GM12878 (cell line): ENCODE measurements around the gene MS4A2. TPM values are rescaled to one million over a fixed set of nuclear protein-coding genes. Genes with fewer than 3 reads are reported as not detected.

Experiments
- ATAC-seq: fragments of 200-7000 bp; cut with Tn5 transposase; 3 replicates; pipeline ENCODE4 v1.9.1; 2020; ENCODE audit warnings: mild to moderate bottlenecking, moderate library complexity
- BruUV-seq: library from RNA; stranded (reverse); fragments of 400-500 nt; replicated peaks from 2 replicates; lab custom pipeline; 2021; lab: Mats Ljungman, UMichigan
- CTCF ChIA-PET: fragments of 300-600 bp; sonication (Branson Sonifier 250); formaldehyde crosslinking; extraction: SDS; loops from one replicate; lab custom pipeline; 2021; ENCODE audit warnings: inconsistent platforms; lab: Yijun Ruan, JAX
- POLR2A ChIA-PET: fragments of 350-600 bp; formaldehyde crosslinking; extraction: SDS; loops from one replicate; lab custom pipeline; 2021; ENCODE audit warnings: inconsistent platforms; lab: Charles Lee
- RAD21 ChIA-PET: fragments of 300-600 bp; sonication (Branson Sonifier 250); formaldehyde crosslinking; loops from one replicate; lab custom pipeline; 2023; ENCODE audit warnings: antibody characterized with exemption; ENCODE audit not compliant: unreplicated experiment; lab: Charles Lee
- SMC1A ChIA-PET: fragments of 300-600 bp; sonication (Branson Sonifier 250); formaldehyde crosslinking; loops from one replicate; lab custom pipeline; 2023; ENCODE audit not compliant: unreplicated experiment, uncharacterized antibody; lab: Charles Lee
- DNase-seq: peaks from one replicate; pipeline ENCODE4 v3.0.0-alpha.2; 2011; ENCODE audit warnings: low read depth, low spot score
- FAIRE-seq: peaks from 3 replicates; lab custom pipeline; 2011; peaks lifted over from hg19 to GRCh38; lab: Jason Lieb, UNC
- H2AFZ ChIP-seq: 2 replicates; pipeline ENCODE4 v1.6.0; 2011; ENCODE audit warnings: low read depth, low read length, control low read depth; ENCODE audit not compliant: control insufficient read depth
- H3K27ac ChIP-seq: 2 replicates; pipeline ENCODE4 v1.5.1; 2011; ENCODE audit warnings: control low read depth; ENCODE audit not compliant: control insufficient read depth, insufficient read depth
- H3K27me3 ChIP-seq, 2 experiments: replicated peaks in 1 of 2; 2 replicates each; pipeline versions ENCODE4 v1.6.0 to v1.6.1; 2011; ENCODE audit warnings: low read length in 1 of 2; ENCODE audit not compliant: control insufficient read depth in 2 of 2, insufficient read depth in 2 of 2
- H3K36me3 ChIP-seq, 2 experiments: 2 replicates each; pipeline ENCODE4 v1.5.1; 2011; ENCODE audit warnings: low read length in 1 of 2; ENCODE audit not compliant: control insufficient read depth in 2 of 2, insufficient read depth in 2 of 2
- H3K4me1 ChIP-seq: 2 replicates; pipeline ENCODE4 v1.6.1; 2011; ENCODE audit warnings: mild to moderate bottlenecking, low read length, moderate library complexity, mixed read lengths; ENCODE audit not compliant: control insufficient read depth, insufficient read depth
- H3K4me2 ChIP-seq: 2 replicates; pipeline ENCODE4 v1.6.0; 2011; ENCODE audit warnings: control low read depth; ENCODE audit not compliant: control insufficient read depth, insufficient read depth
- H3K4me3 ChIP-seq: fragments of 200-600 bp; sonication (generic); 2 replicates; pipeline ENCODE4 v1.5.1; 2016
- H3K79me2 ChIP-seq: 2 replicates; pipeline ENCODE4 v1.6.0; 2011; ENCODE audit warnings: low read length; ENCODE audit not compliant: control insufficient read depth, insufficient read depth
- H3K9ac ChIP-seq: 2 replicates; pipeline ENCODE4 v1.8.0; 2011; ENCODE audit warnings: low read length, control low read depth, mixed read lengths; ENCODE audit not compliant: control insufficient read depth, insufficient read depth
- H3K9me3 ChIP-seq: replicated peaks from 3 replicates; pipeline ENCODE4 v1.5.1; 2011; ENCODE audit warnings: mild to moderate bottlenecking, low read length; ENCODE audit not compliant: control insufficient read depth, insufficient read depth
- H4K20me1 ChIP-seq: 2 replicates; pipeline ENCODE4 v1.6.0; 2011; ENCODE audit not compliant: control insufficient read depth, insufficient read depth
- CTCF ChIP-seq, 3 experiments: IDR thresholded peaks in 2 of 3; conservative IDR thresholded peaks in 1 of 3; 2 replicates each; pipeline ENCODE4 v1.5.1; 2011; ENCODE audit warnings: low read depth in 3 of 3, low read length in 3 of 3, mild to moderate bottlenecking in 3 of 3, control low read depth in 2 of 3, moderate library complexity in 2 of 3, inconsistent platforms in 1 of 3, mixed read lengths in 1 of 3; ENCODE audit not compliant: control insufficient read depth in 2 of 3, insufficient read depth in 1 of 3; ENCODE audit errors: extremely low read depth in 1 of 3
- IRF4 ChIP-seq: IDR thresholded peaks from 2 replicates; pipeline ENCODE4 v1.6.1; 2011; ENCODE audit warnings: low read depth, low read length
- MTA2 ChIP-seq: fragments of 450-650 bp; IDR thresholded peaks from 2 replicates; pipeline ENCODE4 v1.6.1; 2016; ENCODE audit warnings: low read depth, mild to moderate bottlenecking, moderate library complexity
- MYB ChIP-seq: fragments of 150-350 bp; IDR thresholded peaks from 2 replicates; pipeline ENCODE4 v1.6.1; 2014; ENCODE audit warnings: mild to moderate bottlenecking, low read depth, low read length, borderline replicate concordance
- SREBF2 ChIP-seq: IDR thresholded peaks from 2 replicates; pipeline ENCODE4 v1.6.1; 2012; ENCODE audit warnings: mild to moderate bottlenecking, low read length
- TARDBP ChIP-seq: IDR thresholded peaks from 2 replicates; pipeline ENCODE4 v1.6.1; 2016; ENCODE audit warnings: borderline replicate concordance
- WRNIP1 ChIP-seq: IDR thresholded peaks from 2 replicates; pipeline ENCODE4 v1.6.1; 2011; ENCODE audit warnings: low read depth, low read length, improper control_type of control experiment, borderline replicate concordance
- WGBS: methylation state at CpG from one replicate; pipeline ENCODE4 v1.1.6; 2016; ENCODE audit warnings: low lambda C conversion rate; ENCODE audit not compliant: insufficient replicate concordance, insufficient coverage; ENCODE audit errors: missing lambda C conversion rate; 5-methylcytosine and 5-hydroxymethylcytosine counted together
- in situ Hi-C: fragments of 300-500 bp; cut with MboI; formaldehyde crosslinking; loops from 9 replicates; pipeline ENCODE4 v1.14.3; 2018; ENCODE audit warnings: mixed read lengths
- intact Hi-C: fragments of 100-400 bp; cut with micrococcal nuclease; formaldehyde crosslinking; loops from one replicate; pipeline ENCODE4 v1.14.2; 2022; ENCODE audit not compliant: unreplicated experiment
- polyA plus RNA-seq, 11 experiments: library from polyadenylated mRNA; depleted of rRNA in 4 of 11; unstranded in 6 of 11; stranded (reverse) in 5 of 11; fragments of >200 nt; fragmentation: Nextera tagmentation in 4 of 11; fragmentation: Illumina TruSeq in 1 of 11; extraction: Ambion mirVana in 4 of 11; extraction: Trizol in 1 of 11; gene quantifications; 1 replicate in 1 of 11; 2 replicates in 10 of 11; pipeline versions ENCODE4 v1.2.1 to v1.2.3, GENCODE V29; 2011 to 2016; ENCODE audit warnings: inconsistent platforms in 2 of 11, missing spikeins in 2 of 11, low read depth in 1 of 11
- total RNA-seq, 4 experiments: library from RNA; depleted of rRNA in 3 of 4; stranded (reverse); fragments of >200 nt in 3 of 4; fragmentation: Illumina TruSeq in 1 of 4; extraction: Trizol in 1 of 4; gene quantifications; 2 replicates each; pipeline versions ENCODE4 v1.2.1 to v1.2.3, GENCODE V29; 2013 to 2021
- TF ChIP-seq, protein P1 (sequence below): fragments of 450-650 bp; IDR thresholded peaks from 2 replicates; pipeline ENCODE4 v1.6.1; 2016; ENCODE audit warnings: mild to moderate bottlenecking
- TF ChIP-seq, protein P2 (sequence below): fragments of 450-650 bp; IDR thresholded peaks from 2 replicates; pipeline ENCODE4 v1.6.1; 2014; ENCODE audit warnings: mild to moderate bottlenecking

Gene MS4A2
- total and polyA plus RNA-seq, 10 of the 15 experiments (the other 5 are each of a cell fraction or from before 2014, with no cell fraction given): not detected

GRCh38 chr11:60122414-60123036 lies 34.1 kb downstream of the MS4A2 start:
- H2AFZ ChIP-seq: no peak overlapping the region
- DNase-seq: no peak
- ChIA-PET POLR2A (interaction anchor here (1.0 kb wide), 1 partner anchor 34 kb away, joined by 3 read pairs; the partner anchor contains the start of gene MS4A2), CTCF (interaction anchor here (0.6 to 1.3 kb wide), 4 partner anchors 13 to 275 kb away, joined by 3 to 4 read pairs (median 3); no protein-coding TSS in a partner anchor), SMC1A (interaction anchor here (0.9 to 1.2 kb wide), 3 partner anchors 45 to 240 kb away, joined by 3 to 4 read pairs (median 3); no protein-coding TSS in a partner anchor), RAD21 (interaction anchor here (2.1 kb wide), 1 partner anchor 129 kb away, joined by 7 read pairs; no protein-coding TSS in a partner anchor)
- no peak overlapping the region for H3K4me2 ChIP-seq
- no peaks in the 10 kb centered on the region for H3K36me3 ChIP-seq
- FAIRE-seq: no peak
- no peak for ATAC-seq
- in situ Hi-C loops: no loop called here
- BruUV-seq: no TSS peak
- H3K27me3 ChIP-seq: no peaks in the 10 kb centered on the region
- H3K9ac ChIP-seq: no peak overlapping the region
- no peaks in the 10 kb centered on the region for H3K79me2 ChIP-seq
- no peaks in the 10 kb centered on the region for H3K9me3 ChIP-seq
- H3K27ac ChIP-seq: no peak overlapping the region
- 16% methylated on average over 3 of the region's 3 CpGs for WGBS
- H3K4me1 ChIP-seq: no peaks in the 10 kb centered on the region
- intact Hi-C loops: no loop called here
- no peak overlapping the region for H3K4me3 ChIP-seq
- H4K20me1 ChIP-seq: no peaks in the 10 kb centered on the region
- no peak for TF ChIP-seq WRNIP1
- no peak for TF ChIP-seq MTA2
- no peak for TF ChIP-seq TARDBP
- no peak for TF ChIP-seq SREBF2
- no peak for TF ChIP-seq IRF4
- TF ChIP-seq, all 136 proteins: peak for 0

DNA sequence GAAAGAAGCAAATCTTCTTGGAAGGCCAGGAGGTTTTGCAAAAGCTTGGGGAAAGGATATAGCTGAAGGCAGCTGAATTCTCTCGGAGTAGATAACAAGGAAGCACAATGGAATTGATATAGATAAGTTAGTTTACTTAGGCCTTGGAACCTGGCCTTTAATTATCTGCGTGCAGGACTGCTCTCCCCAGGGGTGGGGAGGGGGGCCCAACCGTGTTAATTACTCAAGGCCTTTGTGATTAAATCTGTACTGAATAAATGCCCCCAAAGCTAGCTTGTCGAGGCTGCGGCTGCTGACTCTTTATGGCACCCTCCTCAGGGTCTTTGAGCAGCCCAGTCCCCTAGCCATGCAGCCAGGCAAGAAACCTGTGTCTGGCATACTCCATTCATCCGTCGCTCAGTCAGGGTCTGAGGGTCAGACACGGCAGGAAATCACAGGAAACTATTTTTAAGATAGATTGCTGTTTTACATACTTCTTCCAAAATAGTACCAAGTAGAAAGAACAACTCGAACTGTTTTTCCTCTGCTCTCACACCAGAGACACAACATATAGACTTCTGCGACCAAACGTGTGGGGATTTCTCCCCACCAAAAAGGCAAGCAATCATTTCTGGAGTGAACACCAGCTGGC lies 36.5 kb downstream of the MS4A2 start:
- DNase-seq (no peak), FAIRE-seq (no peak), ATAC-seq (no peak)
- TF ChIP-seq CTCF (IDR thresholded peaks at IDR 0.05 in 2 of 3, conservative IDR thresholded peaks at IDR 0.05 in 1 of 3; ENCODE audit: control insufficient read depth in 2 of 3, extremely low read depth in 1 of 3, insufficient read depth in 1 of 3, low read depth in 3 of 3, low read length in 3 of 3) (no peak), MYB (no peak)
- TF ChIP-seq, protein P1, sequence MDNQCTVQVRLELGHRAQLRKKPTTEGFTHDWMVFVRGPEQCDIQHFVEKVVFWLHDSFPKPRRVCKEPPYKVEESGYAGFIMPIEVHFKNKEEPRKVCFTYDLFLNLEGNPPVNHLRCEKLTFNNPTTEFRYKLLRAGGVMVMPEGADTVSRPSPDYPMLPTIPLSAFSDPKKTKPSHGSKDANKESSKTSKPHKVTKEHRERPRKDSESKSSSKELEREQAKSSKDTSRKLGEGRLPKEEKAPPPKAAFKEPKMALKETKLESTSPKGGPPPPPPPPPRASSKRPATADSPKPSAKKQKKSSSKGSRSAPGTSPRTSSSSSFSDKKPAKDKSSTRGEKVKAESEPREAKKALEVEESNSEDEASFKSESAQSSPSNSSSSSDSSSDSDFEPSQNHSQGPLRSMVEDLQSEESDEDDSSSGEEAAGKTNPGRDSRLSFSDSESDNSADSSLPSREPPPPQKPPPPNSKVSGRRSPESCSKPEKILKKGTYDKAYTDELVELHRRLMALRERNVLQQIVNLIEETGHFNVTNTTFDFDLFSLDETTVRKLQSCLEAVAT: no peak
- TF ChIP-seq, protein P2, sequence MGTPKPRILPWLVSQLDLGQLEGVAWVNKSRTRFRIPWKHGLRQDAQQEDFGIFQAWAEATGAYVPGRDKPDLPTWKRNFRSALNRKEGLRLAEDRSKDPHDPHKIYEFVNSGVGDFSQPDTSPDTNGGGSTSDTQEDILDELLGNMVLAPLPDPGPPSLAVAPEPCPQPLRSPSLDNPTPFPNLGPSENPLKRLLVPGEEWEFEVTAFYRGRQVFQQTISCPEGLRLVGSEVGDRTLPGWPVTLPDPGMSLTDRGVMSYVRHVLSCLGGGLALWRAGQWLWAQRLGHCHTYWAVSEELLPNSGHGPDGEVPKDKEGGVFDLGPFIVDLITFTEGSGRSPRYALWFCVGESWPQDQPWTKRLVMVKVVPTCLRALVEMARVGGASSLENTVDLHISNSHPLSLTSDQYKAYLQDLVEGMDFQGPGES: no peak
- Histone ChIP-seq H3K4me1 (no peaks in the 10 kb centered on the region), H3K9ac (no peak overlapping the region), H3K36me3 (no peaks in the 10 kb centered on the region), H4K20me1 (no peaks in the 10 kb centered on the region), H3K4me2 (no peak overlapping the region), H3K27me3 (no peaks in the 10 kb centered on the region), H3K9me3 (no peaks in the 10 kb centered on the region), H2AFZ (no peak overlapping the region), H3K4me3 (no peak overlapping the region), H3K27ac (no peak overlapping the region), H3K79me2 (no peaks in the 10 kb centered on the region)
- ChIA-PET RAD21 (no interaction called here), SMC1A (interaction anchor here (0.7 kb wide), 1 partner anchor 127 kb away, joined by 3 read pairs; no protein-coding TSS in a partner anchor), CTCF (interaction anchor here (1.2 to 2.0 kb wide), 2 partner anchors 11 to 127 kb away, joined by 3 to 9 read pairs; no protein-coding TSS in a partner anchor), POLR2A (no interaction called here)
- intact Hi-C loops: no loop called here
- BruUV-seq: no TSS peak
- in situ Hi-C loops: no loop called here
- 16% methylated on average over 11 of the region's 11 CpGs for WGBS
